ENCODE results near the gene CDC25A. TPM values are rescaled to one million over a fixed set of nuclear protein-coding genes. Genes with fewer than 3 reads are reported as not detected.
A peak's percentile ranks its signal among the peaks of the same experiment; 100 is the strongest.

The CDC25A gene
- 51.8 and 74.1 TPM in 2 replicates for total RNA-seq (ENCODE audit: low replicate concordance)

- Histone ChIP-seq H3F3A (ENCODE audit: low read depth) (peaks cover 26% of the 10 kb centered on the region), H3K27me3 (no peaks in the 10 kb centered on the region), H2AFZ (replicated peaks) (peak within 1 kb of the TSS; percentile 74), H3K27ac (peak within 1 kb of the TSS; percentile 70), H4K20me1 (ENCODE audit: low read depth) (peaks cover 9% of the 10 kb centered on the region), H3K9me3 (ENCODE audit: low read depth) (no peaks in the 10 kb centered on the region), H3K4me2 (peak within 1 kb of the TSS; percentile 81), H3K9ac (peak within 1 kb of the TSS; percentile 86), H3K4me1 (peaks cover 15% of the 10 kb centered on the region), H3K4me3 (peak within 1 kb of the TSS; percentile 79), H3K36me3 (peaks cover 11% of the 10 kb centered on the region), H3K79me2 (ENCODE audit: low read depth) (peaks cover 46% of the 10 kb centered on the region)
- Mint-ChIP-seq H3K36me3 (peaks cover 15% of the 10 kb centered on the region), H3K4me3 (peak within 1 kb of the TSS; percentile 95), H3K27ac (peak within 1 kb of the TSS; percentile 93), H3K9me3 (no peaks in the 10 kb centered on the region), H3K4me1 (peaks cover 41% of the 10 kb centered on the region), H3K27me3 (ENCODE audit: insufficient read depth, low read depth) (peaks cover 4% of the 10 kb centered on the region)
- peak; percentile 99 for DNase-seq (ENCODE audit: low spot score)
- no peak for TF ChIP-seq CTCF (IDR thresholded peaks at IDR 0.05)
- no peak for TF ChIP-seq EZH2phosphoT487 (IDR thresholded peaks at IDR 0.05)
- no peak for TF ChIP-seq EZH2 (IDR thresholded peaks at IDR 0.05)
Observed at GRCh38 chr3:48188266-48189201, at the start of gene CDC25A. Gene CDC25A (minus strand): TSS chr3:48188417. CDS start chr3:48187947, 470 bp downstream.

- Histone ChIP-seq H3K79me2 (ENCODE audit: low read depth) (peaks cover 6% of the 10 kb centered on the region), H4K20me1 (ENCODE audit: low read depth) (no peaks in the 10 kb centered on the region), H3K27me3 (no peaks in the 10 kb centered on the region), H3K4me2 (no peak overlapping the region), H3K4me3 (no peak overlapping the region), H3K4me1 (peaks cover 24% of the 10 kb centered on the region), H3K36me3 (no peaks in the 10 kb centered on the region), H3K9ac (no peak overlapping the region), H3K27ac (no peak overlapping the region), H3K9me3 (ENCODE audit: low read depth) (peaks cover 6% of the 10 kb centered on the region), H2AFZ (replicated peaks) (no peak overlapping the region), H3F3A (ENCODE audit: low read depth) (peaks cover 30% of the 10 kb centered on the region)
- Mint-ChIP-seq H3K4me1 (peaks cover 40% of the 10 kb centered on the region), H3K27me3 (ENCODE audit: insufficient read depth, low read depth) (peaks cover 5% of the 10 kb centered on the region), H3K27ac (peak overlapping the region; percentile 21), H3K9me3 (peaks cover 10% of the 10 kb centered on the region), H3K4me3 (no peak overlapping the region), H3K36me3 (no peaks in the 10 kb centered on the region)
- DNase-seq (ENCODE audit: low spot score) = no peak
- TF ChIP-seq CTCF (IDR thresholded peaks at IDR 0.05) (no peak), EZH2 (IDR thresholded peaks at IDR 0.05) (no peak), EZH2phosphoT487 (IDR thresholded peaks at IDR 0.05) (no peak)
Observed at GRCh38 chr3:48236531-48236930, 48.3 kb upstream of the CDC25A start.

- Histone ChIP-seq H3K27me3 (no peaks in the 10 kb centered on the region), H3K4me1 (peaks cover 14% of the 10 kb centered on the region), H3K9me3 (ENCODE audit: low read depth) (peaks cover 6% of the 10 kb centered on the region), H3K4me2 (no peak overlapping the region), H3K9ac (no peak overlapping the region), H3K27ac (no peak overlapping the region), H4K20me1 (ENCODE audit: low read depth) (no peaks in the 10 kb centered on the region), H2AFZ (replicated peaks) (no peak overlapping the region), H3K79me2 (ENCODE audit: low read depth) (no peaks in the 10 kb centered on the region), H3K4me3 (no peak overlapping the region), H3K36me3 (no peaks in the 10 kb centered on the region), H3F3A (ENCODE audit: low read depth) (peaks cover 15% of the 10 kb centered on the region)
- Mint-ChIP-seq H3K27ac (peak overlapping the region; percentile 46), H3K36me3 (no peaks in the 10 kb centered on the region), H3K4me3 (no peak overlapping the region), H3K9me3 (peaks cover 10% of the 10 kb centered on the region), H3K4me1 (peaks cover 24% of the 10 kb centered on the region), H3K27me3 (ENCODE audit: insufficient read depth, low read depth) (peaks cover 5% of the 10 kb centered on the region)
- DNase-seq (ENCODE audit: low spot score) = no peak
- TF ChIP-seq EZH2 (IDR thresholded peaks at IDR 0.05) (no peak), EZH2phosphoT487 (IDR thresholded peaks at IDR 0.05) (no peak)
Observed at GRCh38 chr3:48233542-48233941, 45.3 kb upstream of the CDC25A start.

Data from neural progenitor cell (in vitro differentiated cells).